Measurements from ENCODE around the gene UBXN7.
"Not testable (repeated sequence)": the region's sequence is repeated elsewhere in the genome, so short reads cannot be mapped to it uniquely, and the experiment has no call there.

- not testable (repeated sequence) for TF ChIP-seq EZH2 (IDR thresholded peaks at IDR 0.05; ENCODE audit: low read length, missing control alignments); CTCF (conservative IDR thresholded peaks at IDR 0.05 in 1 of 2, IDR thresholded peaks at IDR 0.05 in 1 of 2; ENCODE audit: low read depth in 1 of 2, low read length in 2 of 2)
Observed at GRCh38 chr3:196470182-196470581, 38.0 kb upstream of the UBXN7 start.
